SK-N-MC (cell line): ENCODE measurements around the gene GLYATL1B.
"Not testable (repeated sequence)": the region's sequence is repeated elsewhere in the genome, so short reads cannot be mapped to it uniquely, and the experiment has no call there.

Source experiments
- EZH2 ChIP-seq: fragments of 200-600 bp; sonication (generic); IDR thresholded peaks from one replicate; pipeline ENCODE4 v1.6.1; 2017; ENCODE audit warnings: antibody characterized with exemption
- FOXP2 ChIP-seq: optimal IDR thresholded peaks from 2 replicates; pipeline ENCODE3; 2011; ENCODE audit warnings: mild to moderate bottlenecking, moderate library complexity; ENCODE audit not compliant: insufficient read depth; ENCODE audit errors: extremely low read length, control extremely low read depth
- POLR2AphosphoS5 ChIP-seq: IDR thresholded peaks from 2 replicates; pipeline ENCODE4 v1.6.1; 2012; ENCODE audit warnings: mild to moderate bottlenecking, low read depth, low read length, borderline replicate concordance

- TF ChIP-seq EZH2, POLR2AphosphoS5, FOXP2: not testable (repeated sequence)
Observed at GRCh38 chr11:59051383-59051782, 34.7 kb upstream of the GLYATL1B start.
